HS-5 (cell line): ENCODE results near the gene CD200R1.

ENCODE experiments used
- DNase-seq: peaks from one replicate; pipeline ENCODE4 v3.0.0-alpha.2; 2012; ENCODE audit warnings: low read depth

Gene CD200R1, protein sequence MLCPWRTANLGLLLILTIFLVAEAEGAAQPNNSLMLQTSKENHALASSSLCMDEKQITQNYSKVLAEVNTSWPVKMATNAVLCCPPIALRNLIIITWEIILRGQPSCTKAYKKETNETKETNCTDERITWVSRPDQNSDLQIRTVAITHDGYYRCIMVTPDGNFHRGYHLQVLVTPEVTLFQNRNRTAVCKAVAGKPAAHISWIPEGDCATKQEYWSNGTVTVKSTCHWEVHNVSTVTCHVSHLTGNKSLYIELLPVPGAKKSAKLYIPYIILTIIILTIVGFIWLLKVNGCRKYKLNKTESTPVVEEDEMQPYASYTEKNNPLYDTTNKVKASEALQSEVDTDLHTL

GRCh38 chr3:112974894-112975293 is at the start of gene CD200R1:
Gene CD200R1 (minus strand): TSS chr3:112975103. CDS start chr3:112974857, 246 bp downstream.
- no peak for DNase-seq

DNA sequence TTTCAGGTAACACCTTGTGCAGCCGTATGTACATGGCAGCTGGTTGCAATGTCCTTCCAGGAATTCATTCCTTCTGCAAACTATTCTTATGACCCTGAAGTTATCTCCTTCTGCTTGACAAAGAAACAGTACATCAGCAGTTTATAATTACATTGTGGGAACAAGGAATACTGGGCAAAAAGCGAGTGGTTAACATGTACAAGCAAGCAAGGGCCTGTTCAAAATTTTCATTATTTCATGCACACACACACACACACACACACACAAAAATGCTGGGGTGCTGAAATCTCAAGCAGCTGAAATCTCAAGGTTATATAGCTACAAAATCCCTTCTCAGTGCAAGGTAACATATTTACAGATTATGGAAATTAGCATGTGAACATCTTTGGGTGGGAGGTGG is 46.6 kb upstream of the CD200R1 start:
- DNase-seq, result no peak

DNA sequence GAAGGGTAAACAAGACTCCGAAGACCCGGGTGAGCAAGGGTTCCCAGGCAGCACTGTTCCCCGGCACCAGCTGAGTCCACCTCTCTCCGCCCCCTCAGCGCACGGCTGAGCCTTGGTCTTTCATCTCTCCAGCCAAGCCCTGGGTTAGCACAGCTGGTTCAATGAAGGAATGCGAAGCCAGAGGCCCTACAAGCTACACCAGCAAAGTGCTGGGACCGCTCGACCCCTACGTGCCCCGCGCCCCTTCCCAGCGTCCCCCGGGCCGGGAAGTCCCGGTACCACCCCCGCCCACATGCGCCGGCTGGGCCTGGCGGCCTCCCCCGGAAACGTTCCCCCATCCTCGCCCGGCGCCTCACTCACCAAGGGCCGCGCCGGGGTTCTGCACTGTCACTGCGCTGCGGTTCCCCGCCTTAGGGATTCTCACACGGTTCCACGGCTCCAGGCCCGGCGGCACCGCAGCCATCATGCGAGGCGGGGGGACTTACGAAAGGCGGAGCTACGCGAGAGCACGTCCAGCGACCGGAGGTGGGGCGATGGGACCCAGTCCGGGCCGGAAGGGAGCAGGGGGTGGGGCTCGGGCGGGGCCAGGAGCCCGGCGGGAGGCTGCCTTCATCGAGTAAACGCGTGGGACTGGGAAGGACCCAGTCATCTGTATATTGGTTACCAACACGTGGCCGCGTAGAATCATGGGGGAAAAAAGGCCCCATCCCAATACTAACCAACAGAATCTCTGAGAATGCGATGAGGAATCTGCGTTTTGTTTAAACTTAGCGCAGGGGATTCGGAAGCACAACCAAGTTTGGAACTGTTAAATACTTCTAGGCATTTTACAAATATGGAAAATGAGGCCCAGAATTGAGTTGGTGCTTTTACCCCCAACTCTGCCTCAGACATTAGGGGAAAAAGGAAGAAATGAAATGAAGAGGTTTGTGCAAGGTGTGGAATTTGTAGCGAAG is 44.6 kb upstream of the CD200R1 start:
- DNase-seq, result peak; percentile 61

- peak; percentile 16 for DNase-seq
Measured at GRCh38 chr3:113018536-113019181, 43.8 kb upstream of the CD200R1 start.

GRCh38 chr3:113013593-113013992 is 38.7 kb upstream of the CD200R1 start:
- DNase-seq, result no peak

DNA sequence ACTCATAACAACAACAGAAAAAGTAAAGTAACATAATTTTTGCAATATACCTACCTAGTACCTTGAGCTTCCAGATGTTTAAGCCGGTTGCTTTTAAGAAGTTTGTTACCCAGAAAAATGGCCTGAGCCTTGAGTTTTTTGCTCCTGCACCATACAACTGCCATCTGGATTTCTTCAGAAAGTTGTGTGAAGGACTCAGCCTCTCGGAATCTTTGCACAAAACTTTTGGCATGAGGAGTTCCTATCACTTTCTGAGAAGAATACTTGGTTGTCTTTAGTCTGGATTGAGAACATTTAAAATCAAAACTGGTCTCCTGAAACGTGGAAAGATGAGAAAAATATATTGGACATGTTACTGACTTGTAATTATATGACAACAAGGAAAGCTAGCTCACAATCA is 33.2 kb upstream of the CD200R1 start:
- no peak for DNase-seq

DNA sequence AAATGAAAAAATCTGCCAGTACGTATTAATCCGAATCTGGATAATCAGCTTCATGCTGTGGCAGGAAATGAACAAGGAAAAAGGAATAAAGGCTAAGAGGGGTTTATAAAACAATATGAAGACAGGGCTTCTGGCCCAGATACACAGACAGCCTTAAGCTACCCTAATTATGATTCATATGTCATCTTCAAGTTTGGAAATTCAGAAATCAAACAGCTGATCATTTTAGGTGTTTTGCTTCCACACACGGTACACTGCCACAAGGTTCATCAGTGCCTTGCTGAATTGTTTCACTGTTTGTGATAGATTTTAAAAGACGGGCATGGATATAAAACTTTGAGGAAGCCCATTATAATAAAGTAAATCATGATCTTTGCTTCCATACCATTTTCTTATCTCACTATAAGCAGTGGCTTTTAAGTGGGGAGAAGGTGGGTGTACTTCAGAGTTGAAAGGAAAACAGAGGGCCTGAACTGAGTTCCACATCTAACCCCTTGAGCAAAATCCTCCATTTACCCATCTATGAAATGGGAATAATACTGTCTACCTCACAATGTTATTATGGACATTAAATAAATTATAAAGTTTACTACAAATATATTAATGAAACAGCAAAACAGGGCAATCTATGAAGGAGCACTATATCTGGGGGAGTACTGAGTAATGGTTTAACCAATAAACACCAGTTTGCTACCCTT is 31.6 kb upstream of the CD200R1 start:
- no peak for DNase-seq

DNA sequence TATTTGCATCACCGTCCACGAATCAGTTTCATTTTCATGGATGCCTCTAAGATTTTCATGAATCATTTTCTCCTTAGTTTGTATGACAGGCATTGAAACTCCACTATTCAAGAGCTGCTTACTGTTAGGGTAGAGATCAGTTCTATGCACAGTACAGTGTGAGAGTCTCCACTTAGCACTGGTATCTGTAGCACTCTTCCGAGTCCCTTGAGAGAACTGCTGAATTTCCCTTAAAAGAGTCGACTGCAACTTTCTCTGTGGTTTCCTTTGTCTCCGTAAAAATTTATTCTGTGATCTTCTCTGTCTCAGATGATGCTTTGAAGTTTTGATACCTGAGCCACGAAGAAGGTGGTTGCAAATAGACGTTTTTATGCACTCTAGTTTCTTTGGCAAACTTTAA is 30.7 kb upstream of the CD200R1 start:
- DNase-seq, result no peak

DNA sequence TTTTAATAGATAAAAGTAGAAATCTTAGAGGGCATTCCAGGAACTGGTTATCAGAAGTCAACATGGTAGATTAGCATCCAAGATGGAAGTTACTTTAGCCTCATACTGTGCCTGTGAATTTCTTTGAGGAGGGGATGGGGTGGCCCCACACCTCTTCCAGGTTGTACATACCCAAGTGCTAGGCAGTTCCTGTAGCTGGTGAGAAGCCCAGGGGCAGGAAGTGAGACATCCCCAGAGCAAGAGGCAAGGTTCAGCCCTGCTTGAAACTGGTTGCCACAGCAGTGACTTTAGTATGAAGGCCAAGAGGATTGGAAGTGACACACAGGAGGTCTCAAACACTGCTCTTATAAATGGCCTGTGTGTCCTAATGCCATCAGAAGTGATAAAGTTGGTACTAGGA is 27.8 kb upstream of the CD200R1 start:
- no peak for DNase-seq

DNA sequence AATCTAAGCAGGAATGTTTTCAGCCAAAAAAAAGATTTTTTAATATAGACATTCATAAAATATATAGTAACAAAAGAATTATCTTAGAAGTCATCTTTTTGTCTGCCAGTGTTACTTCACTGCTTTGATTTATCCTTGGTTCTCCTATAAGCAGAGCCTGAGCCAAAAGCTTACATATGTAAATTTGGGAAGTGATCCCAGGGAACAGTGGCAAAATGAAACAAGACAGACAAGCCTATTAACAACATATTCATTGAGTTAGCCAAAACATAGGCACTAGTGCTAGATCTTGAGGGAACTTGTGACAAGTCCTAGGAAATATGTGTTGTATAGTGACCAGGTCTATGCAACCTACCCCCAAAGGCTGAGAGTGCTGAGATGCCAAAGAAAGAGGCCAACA is 27.1 kb upstream of the CD200R1 start:
- DNase-seq, result no peak

GRCh38 chr3:113000691-113001090 is 25.8 kb upstream of the CD200R1 start:
- no peak for DNase-seq

- DNase-seq, result no peak
Measured at GRCh38 chr3:112995800-112996199, 20.9 kb upstream of the CD200R1 start.

DNA sequence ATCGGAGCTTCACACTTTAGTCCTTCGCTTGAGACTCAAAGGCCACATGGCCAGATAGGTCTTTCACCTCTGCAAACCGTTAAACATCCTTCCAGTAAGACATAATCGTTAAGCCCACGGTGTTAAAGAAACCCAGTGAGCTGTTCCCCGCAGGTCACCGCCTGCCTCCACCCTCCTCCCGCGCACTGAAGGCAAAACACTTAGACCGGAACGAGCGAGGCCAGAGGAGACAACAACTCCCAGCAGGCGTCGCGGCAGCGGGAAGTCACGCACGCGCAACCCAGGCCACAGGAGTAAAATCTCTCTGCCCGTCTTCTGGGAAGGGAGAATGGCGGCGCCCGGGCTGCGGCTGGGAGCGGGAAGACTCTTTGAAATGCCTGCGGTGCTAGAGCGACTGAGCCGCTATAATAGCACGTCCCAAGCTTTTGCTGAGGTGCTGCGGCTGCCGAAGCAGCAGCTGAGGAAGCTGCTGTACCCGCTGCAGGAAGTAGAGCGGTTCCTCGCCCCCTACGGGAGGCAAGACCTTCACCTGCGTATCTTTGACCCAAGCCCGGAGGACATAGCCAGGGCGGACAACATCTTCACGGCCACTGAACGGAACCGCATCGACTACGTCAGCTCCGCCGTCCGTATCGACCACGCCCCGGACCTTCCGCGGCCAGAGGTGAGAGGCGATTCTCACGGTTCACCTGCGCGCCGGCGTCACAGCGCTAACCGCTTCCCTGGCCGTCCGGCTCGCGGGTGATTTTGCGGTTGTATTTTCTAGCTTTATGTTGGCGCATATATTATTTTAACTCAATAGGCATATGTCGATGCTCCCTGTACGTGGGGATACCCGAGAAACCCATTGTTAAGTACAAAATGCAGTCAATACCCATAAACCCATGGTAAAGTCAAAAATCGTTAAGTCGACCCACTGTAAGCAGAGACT is 16.0 kb upstream of the CD200R1 start, which contains the start of gene GTPBP8:
GTPBP8 (plus strand) TSS at position 313 of the 931 bp plus-strand sequence; CDS start at position 329, 16 bp downstream.
- peak; percentile 64 for DNase-seq

DNA sequence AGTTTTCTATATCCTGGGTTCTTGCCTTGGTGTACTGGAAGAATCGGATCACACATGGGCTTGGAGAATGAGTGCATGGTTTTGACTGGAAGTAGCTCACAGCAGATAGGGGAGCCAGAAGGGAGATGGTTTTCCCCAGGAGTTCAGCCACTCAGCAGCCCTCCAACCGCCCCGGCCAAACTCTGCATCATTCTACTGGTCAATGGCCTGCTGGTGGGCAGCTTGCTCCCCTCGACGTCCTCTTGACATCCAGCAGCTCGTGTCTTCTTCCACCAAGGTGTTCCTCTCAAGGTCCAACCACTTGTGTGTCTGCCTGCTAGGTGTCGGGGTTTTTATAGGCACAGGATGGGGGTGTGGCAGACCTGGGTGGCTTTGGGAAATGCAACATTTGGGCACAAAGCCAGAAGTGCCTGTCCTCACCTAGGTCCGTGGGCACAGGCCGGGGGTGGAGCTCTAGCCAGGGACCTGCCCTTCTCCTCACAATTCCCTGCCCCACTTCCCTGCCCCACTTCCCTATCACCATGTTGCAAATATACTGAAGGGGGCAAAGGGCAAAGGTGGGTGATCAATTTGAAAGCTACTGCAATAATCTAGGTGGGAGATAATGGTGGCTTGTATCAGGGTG is 12.9 kb upstream of the CD200R1 start:
- no peak for DNase-seq

GRCh38 chr3:112984485-112984884 is 9.6 kb upstream of the CD200R1 start:
- DNase-seq, result no peak

DNA sequence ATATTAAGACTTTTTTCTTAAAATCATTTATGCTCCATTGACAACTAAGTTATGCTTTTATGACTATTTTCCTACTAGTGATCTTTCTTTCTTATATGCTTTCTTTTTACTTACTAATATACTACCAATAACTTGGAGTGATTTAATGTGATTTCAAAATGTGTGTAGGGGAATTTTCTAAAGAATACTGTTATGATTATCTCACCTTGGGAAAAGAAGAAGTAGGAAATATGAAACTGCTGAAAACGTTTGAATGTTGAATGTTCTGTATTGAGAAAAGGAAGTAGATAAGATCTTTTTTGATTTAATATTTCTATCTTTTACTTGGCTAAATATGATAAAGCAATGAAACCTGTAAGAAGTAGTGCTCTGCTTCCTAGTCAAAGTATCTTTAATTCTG is 7.8 kb upstream of the CD200R1 start:
- no peak for DNase-seq

GRCh38 chr3:112980080-112980479 is 5.2 kb upstream of the CD200R1 start:
- no peak for DNase-seq

DNA sequence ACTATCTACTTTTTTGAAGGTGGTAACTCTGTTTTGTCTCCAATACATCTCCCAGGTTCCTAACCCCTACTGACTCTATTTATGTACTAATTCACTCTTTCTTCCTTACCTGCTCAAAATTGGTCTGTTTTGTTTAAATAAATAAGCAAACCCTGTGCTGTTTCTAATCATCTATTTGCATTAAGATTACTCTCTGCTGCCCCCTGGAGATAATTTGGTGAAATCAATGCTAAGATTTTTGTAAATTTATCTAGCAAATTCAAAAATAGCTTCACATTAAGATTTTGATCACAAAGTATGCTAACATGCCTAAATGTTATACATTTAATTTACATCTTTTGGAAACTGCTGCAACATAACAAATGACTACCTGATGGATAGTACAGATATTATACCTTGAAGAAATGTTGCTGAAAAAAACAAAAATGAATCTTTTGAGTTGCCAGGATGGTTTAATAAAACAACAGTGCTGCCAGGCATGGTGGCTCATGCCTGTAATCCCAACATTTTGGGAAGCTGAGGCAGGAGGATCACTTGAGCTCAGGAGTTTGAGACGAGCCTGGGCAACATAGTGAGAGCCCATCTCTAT is 4.4 kb upstream of the CD200R1 start:
- DNase-seq, result peak; percentile 15

- no peak for DNase-seq
Measured at GRCh38 chr3:112976953-112977352, 2.0 kb upstream of the CD200R1 start.

DNA sequence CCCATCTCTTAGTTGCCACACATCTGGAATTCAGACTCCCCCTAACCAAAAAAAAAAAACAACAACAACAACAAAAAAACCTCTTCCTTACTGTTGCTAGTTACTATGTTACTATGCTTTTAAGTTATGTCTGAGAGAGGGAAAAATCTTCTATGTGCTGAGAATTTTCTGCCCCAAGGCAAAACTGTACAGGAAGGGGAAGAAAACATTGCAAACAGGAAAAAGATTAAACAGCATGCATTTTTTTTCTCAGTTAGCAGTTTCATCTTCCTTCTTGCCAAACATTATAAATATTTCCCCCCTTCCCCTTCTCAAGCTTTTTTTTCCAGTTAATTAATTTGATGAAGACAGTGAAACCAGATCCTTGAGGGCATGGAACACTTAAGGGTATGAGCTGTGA is 1.1 kb upstream of the CD200R1 start:
- DNase-seq, result no peak
